Cerebellar nuclear complex (tissue), 1 donor: ENCODE results near the gene DENND2D.

Experiments used
- DNase-seq, 2 experiments: peaks; one replicate each; lab custom pipeline; 2025; lab: John Stamatoyannopoulos, UW

The DENND2D gene, protein sequence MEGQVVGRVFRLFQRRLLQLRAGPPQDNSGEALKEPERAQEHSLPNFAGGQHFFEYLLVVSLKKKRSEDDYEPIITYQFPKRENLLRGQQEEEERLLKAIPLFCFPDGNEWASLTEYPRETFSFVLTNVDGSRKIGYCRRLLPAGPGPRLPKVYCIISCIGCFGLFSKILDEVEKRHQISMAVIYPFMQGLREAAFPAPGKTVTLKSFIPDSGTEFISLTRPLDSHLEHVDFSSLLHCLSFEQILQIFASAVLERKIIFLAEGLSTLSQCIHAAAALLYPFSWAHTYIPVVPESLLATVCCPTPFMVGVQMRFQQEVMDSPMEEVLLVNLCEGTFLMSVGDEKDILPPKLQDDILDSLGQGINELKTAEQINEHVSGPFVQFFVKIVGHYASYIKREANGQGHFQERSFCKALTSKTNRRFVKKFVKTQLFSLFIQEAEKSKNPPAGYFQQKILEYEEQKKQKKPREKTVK

DNA sequence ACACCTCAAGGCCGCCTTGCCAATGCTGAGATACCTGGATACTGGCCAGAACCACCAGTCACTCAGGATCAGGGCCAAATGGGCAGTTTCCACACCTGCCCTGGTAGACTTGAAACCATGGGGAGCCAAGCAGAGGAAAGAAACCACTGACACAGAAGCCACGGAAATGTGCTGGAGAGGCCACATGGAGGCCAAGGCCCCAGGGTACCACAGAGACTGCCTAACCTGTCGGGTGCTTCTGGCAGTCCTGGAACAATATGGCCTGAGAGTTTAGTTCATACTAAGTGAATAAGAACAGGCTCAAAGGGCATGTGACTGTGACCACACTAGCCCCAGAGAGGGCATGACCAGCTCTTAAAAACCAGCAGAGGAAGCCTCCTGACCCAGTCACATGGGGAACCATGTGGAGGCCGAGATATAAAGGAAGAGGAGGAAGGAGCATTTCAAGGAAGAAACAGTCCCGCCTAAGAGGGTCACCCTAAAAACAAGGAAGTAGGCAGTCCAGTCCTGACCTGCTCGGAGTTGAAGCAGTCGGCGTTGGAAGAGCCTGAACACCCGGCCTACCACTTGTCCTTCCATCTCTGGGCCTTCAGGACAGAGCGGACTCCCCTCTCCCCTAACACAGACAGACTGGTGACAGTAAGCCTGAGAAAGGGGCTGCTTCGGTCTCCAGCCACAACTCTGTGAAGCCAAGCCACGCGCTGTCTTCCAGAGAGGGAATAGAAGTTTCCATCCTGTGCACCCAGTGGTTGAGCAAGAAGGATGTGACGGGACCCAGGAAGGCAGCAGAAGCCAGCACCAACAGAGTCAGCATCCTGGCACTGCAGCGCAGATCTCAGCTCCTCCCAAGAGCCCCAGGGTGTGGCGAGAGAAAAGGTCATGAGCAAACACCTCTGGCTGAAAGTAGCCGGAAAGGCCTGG, at the start of gene DENND2D:
TSS of gene DENND2D (minus strand) at position 766 of the 921 bp plus-strand sequence. CDS start at position 579, 187 bp downstream.
- DNase-seq, result no peak

- no peak for DNase-seq
These were observed 49.5 kb upstream of the DENND2D start for GRCh38 chr1:111249960-111250359.

DNA sequence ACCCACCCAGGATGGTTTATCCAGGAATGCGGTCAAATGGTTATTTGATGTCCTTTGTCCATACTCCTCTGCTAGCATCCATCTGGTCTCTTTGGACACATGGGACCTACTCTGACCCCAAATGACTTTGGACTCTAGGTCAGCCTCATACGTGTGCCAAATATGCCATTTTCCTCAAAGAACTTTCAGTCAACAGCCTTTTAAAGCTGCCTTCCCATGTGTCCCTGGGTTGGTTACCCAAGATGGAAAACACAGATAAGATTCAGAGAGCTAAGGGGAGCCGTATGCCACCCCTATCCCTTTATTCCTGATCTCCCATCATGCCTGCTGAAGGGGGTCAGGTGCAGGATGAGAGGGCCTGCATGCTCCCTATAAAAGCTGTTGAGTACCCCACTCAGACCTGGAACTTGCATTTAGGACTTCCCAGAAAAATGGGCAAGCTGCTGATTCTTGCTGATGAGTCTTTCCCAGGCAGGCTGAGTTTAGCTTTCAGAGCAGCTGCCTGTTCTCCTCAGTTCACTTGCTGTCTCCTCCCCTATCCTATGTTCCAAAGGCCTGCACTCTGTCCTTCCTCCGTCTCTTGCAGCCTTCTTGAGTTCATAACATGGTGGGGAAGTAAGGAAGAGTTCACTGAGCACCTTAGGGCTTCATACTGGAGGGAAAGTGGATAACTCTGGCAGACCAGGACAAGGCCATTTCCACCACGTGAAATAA, 46.8 kb upstream of the DENND2D start:
- DNase-seq, result no peak

GRCh38 chr1:111242805-111243523, 42.5 kb upstream of the DENND2D start:
- no peak for DNase-seq

DNA sequence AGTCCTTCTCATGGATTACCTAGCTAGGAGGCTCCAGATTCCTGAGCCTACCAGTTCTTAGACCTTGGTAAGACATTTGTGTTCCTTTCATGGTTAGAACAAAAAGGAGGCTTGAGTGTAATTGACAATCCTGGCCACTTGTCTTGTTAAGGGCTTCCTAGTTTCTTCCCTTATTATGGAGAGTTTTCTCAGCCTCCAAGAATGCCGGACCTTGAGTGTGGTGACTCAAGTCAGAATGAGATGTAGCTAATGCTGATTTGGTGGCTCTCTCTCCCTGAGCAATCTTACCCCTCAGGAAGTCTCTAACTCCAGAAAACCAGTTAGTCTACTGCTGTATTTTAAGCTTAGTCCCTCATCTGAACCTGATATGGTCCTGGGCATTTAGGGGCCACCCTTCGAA, 41.4 kb upstream of the DENND2D start:
- no peak for DNase-seq

DNA sequence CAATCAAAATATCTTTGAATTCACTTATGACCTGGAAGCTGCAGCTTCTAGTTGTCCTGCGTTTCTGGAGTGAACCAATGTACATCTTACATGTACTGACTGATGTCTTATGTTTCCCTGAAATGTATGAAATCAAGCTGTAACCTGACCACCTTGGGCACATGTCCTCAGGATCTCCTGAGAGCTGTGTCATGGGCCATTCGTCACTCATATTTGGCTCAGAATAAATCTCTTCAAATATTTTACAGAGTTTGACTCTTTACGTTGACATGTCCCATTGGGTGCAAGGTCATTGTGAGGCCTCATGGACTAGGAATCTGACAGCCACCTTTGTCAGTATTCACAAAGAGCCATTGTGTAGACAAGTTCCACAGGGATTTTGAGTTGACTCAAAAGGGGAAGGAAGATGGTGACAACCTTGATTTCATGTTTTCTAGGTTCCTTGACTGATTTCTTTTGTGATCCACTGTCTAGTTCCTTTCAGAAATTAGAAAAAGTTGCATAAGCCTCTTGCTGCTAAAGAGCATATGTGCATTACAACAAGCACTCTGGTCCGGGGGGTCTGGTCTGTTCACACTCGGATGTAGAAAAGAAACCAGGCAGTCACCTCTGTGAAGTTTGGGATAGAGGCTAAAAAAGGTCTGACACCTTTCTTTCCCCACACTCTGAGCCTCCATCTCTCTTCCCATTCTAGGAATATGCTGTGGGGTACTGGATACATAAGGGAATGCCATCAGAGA, 37.8 kb upstream of the DENND2D start:
- no peak for DNase-seq

DNA sequence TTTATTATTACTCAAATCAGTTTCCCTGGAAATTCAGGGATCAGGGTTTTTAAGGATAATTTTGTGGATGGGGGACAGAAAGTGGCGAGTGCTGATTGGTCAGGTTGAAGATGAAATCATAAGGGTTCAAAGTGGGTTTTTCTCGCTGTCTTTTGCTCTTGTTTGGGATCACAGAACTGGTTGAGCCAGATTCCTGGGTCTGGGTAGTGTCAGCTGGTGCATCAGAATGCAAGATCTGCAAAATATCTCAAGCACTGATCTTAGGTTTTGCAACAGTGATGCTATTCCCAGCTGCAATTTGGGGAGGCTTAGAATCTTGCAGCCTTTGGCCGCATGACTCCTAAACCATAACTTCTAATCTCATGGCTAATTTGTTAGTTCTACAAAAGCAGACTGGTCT, 36.4 kb upstream of the DENND2D start:
- no peak for DNase-seq

DNA sequence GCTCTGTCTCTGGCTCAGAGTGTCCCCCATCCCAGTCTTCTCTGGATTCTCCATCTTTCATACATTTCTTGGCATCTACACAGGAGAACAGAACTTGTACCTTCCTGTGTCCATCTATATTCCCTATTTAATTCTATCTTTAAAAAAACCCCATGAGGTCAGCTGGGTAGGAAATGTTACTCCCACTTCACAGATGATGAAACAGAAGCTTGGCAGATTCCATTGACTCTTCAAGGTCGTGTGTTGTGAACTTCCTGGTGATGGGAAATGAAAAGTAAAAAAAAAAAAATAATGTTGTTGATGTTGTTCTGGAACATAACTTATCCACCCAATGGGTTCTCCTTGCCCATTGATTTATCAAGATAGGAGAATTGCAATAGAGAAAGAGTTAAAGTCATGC, 35.9 kb upstream of the DENND2D start:
- no peak for DNase-seq

GRCh38 chr1:111234866-111235265, 34.4 kb upstream of the DENND2D start:
- DNase-seq, result no peak

DNA sequence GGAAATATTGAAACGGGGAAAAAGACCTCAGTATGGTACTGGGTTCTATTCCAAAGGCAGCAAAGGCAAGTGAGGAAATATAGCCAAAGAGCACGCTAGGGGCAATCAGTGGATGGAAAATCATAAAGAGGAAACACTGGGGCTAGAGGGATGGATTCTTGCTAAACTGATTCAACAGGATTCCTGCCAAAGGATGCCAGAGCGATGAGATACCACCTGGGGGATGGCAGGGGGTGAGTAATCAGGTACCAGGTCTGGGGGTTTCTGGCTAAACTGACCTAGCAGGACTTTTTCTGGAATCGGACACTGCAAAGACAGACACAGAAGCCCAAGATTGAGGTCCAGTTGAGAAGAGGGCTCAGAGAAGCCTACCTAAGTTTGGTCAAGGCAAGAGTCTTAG, 33.8 kb upstream of the DENND2D start:
- no peak for DNase-seq

GRCh38 chr1:111232134-111232533, 31.7 kb upstream of the DENND2D start:
- DNase-seq, result no peak

GRCh38 chr1:111228748-111229126, 28.3 kb upstream of the DENND2D start:
- DNase-seq, result no peak

DNA sequence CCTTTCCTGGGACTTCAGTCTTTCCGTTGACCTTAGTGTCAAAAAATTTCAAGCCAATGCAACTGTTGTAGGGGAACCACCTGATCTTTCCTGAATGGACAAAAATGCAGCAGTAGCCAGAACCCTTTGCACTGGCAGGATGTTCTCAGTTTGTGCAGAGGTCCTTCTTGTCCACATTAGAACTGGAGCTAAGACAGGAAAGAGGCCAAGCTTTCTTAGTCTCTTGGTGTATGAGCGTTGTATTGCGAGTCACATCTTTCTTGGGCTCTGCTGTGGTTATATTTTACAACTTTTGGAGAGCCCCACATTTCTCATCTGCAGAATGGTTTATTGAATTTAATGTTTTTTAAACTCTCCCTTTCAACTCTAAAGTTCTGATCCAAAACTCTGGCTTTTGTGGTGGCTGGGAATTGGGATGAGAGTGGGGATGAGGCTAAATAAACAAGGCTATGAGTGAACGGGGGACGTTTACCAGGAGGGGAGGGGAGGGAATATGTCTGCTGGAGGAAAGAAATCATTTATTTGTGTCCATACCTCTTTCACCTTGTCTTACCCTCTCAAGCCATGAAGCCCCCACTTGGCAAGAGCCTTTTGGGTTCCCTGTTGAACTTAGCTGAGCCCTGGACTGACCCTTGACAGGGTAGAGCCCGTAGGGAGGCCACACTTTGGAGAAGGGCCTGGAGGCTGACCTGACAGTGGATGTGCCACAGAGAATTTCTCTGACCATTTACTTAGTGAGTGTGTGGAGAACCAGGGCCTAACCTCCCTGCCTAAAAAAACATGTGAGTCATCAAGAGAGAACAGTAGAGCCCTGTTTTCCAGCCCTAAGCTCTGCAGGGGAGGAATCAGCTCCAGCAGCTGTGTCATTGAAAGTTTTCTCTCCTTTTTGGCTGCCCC, 27.7 kb upstream of the DENND2D start:
- DNase-seq, result no peak

- no peak for DNase-seq
These were observed 27.0 kb upstream of the DENND2D start, which contains the start of gene CHI3L2 for GRCh38 chr1:111227434-111227833. Gene CHI3L2, plus strand, starts transcription at chr1:111227713. Its CDS starts 17 bp downstream, at chr1:111227730.

GRCh38 chr1:111225717-111226400, 25.4 kb upstream of the DENND2D start:
- DNase-seq, result no peak

DNA sequence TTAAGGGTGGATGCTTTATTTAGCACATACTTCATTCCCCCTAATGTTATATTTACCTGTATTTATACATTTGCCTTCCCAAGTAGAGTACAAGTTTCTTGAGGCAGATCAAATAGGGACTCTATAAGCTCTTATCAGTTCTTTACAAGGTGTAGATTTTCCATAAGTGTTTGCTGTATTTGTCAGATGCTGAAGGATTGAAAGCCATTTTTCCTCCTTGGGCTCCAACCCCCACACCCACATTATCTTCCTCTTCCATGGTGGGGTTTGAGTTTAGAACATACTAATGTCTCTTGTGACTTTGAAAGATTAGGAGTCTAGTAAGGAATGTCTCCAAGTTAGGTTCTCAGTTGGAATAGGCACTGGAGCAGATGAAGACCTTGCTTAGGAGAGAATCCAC, 24.6 kb upstream of the DENND2D start:
- DNase-seq, result no peak

DNA sequence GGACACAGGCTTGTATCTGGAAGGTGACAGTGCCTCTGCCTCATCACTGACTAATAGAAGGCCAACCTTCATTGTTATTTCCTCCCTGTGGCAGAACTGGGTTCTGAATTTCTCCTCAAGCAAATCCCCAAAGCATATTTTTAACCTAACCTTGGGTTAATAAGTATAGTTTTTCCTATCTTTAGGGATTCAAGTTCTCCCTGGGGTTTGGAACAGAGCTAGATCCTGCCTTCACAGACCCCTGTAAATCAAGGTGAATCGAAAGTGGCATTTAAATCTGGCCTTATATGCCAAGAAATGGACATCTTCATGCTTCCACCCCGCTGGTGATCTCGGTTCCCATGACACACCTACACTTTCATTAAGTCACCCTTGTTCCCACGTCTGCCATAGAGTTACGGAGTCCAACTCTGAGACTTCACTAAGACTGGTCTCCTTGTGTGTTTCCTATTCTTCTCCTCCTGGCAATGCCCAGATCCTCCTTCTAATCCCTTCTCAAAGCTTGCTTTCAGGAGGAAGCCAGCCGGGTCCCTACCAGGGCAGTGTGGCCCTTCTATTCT, 22.8 kb upstream of the DENND2D start:
- DNase-seq, result no peak

- DNase-seq, result no peak
These were observed 22.1 kb upstream of the DENND2D start for GRCh38 chr1:111222308-111223125.
